HG03175 (cell line): ENCODE results near the gene FSTL4.

Source experiments
- ATAC-seq: cut with Tn5 transposase; IDR thresholded peaks from one replicate; pipeline ENCODE4 v1.9.1; 2021; ENCODE audit warnings: mild to moderate bottlenecking, moderate library complexity; ENCODE audit not compliant: unreplicated experiment

Gene FSTL4

GRCh38 chr5:133372293-133372937 is 239.9 kb downstream of the FSTL4 start:
- no peak for ATAC-seq

DNA sequence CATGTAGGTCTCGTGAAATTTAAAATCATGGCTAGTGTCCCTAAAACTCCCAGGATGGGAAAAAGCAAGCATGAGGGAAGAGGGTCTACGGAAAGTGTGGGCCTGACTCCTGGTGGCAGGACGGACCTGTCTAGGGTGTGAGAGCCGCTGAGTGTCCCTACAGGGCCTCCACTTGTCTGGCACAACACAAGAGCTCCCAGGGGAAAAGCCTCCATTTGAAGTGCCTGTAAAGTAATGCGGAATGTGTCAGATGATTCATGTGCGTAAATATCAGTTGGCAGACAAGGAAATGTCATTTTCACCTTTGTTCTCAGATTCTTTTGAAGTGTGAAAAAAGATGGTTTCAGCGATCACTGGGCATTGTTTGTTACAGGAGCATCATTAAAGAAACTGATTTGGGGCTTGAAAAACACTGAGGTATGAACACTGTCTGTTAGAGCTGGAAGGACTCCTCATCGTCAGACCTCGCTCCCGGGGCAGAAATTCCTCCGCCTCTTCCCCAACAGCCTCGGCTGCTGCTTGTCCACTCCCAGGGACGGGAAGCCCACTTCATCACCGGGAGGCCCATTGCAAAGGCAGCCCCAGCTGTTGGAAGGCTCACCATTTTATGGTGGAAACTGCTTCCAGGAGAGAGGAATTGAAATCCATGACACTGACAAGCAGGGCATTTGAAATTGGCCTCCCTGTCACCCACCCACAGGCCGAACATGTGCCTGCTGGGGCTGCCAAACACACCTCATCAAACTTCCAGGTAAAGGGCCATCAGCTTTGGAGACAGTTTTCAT is 240.8 kb downstream of the FSTL4 start:
- ATAC-seq = no peak

DNA sequence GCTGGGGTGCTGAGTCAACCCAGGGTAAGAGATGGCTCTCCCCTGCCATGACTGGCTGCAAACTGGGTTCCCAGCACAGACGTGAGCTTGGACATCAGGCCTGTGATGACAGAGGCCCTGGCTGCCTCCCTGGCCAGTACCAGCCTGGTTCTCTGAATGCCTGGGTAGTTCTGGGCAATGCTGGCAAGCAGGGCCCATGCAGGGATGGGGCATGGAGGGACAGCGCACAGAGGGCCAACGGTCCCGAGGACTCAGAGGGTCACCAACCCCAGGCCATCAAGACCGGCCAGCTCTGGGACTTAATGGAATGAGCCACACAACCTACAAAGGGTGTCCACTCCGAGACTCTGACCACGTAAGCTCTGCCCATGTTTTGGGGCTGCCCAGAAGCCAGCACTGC is 241.4 kb downstream of the FSTL4 start:
- no peak for ATAC-seq

- ATAC-seq = no peak
Observed at GRCh38 chr5:133370036-133370831, 242.1 kb downstream of the FSTL4 start.

- no peak for ATAC-seq
Observed at GRCh38 chr5:133368916-133369783, 243.2 kb downstream of the FSTL4 start.

GRCh38 chr5:133367984-133368383 is 244.4 kb downstream of the FSTL4 start:
- no peak for ATAC-seq

- no peak for ATAC-seq
Observed at GRCh38 chr5:133367071-133367786, 245.1 kb downstream of the FSTL4 start.

- ATAC-seq = no peak
Observed at GRCh38 chr5:133366438-133366837, 245.9 kb downstream of the FSTL4 start.

DNA sequence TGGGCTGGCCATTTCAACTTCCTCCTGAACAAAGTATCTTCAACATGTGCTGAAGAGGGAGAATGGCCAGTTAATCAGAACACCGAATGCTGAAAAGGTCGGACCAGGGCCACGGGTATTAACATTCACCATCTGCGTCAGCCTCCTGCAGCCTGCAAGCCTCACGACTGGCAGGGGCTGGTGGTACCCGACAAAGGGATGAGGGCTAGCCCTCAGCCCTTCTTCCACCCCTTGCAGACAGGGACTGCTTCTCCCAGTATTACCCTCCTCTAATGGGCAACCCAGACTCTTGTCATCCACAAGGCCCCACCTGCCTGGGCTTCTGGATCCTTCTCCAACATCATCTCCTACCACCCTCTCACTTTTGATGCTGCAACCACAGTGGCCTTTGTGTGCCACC is 246.6 kb downstream of the FSTL4 start:
- no peak for ATAC-seq

DNA sequence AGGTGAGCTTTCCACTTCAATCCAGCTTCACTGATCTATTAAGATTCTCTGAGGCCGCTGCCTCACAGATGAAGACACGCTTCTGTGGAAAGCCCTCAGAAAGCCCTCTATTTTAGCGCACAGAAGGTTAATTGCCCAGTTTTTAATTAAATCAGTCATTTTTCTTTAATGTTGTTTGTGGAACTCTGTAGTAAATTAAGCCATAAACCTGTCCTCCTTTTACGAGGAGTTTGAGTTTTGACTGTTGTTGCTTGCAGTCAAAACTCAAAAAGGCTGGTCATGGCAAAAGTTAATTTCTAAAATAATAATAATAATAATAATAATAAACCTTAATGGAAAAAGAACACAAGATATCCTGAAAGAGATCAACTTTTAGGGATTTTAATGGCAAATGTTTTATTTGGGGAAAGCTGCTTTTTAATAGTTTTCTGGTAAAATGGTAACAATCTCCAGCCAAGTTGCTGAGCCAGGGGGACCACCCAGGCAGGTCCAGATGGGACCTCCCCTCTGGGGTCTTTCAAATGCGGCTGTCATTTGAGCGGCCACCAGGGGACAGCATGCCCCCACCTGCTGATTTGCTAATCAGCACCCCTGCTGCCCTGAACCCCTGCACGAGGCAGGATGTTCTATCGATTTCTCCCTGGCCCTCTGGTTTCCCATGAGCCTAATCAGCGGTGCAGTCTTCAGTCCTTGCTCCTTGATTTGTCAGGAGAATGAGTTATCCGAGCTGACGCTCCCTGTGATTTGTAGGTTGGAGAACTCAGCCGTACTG is 247.2 kb downstream of the FSTL4 start:
- no peak for ATAC-seq

DNA sequence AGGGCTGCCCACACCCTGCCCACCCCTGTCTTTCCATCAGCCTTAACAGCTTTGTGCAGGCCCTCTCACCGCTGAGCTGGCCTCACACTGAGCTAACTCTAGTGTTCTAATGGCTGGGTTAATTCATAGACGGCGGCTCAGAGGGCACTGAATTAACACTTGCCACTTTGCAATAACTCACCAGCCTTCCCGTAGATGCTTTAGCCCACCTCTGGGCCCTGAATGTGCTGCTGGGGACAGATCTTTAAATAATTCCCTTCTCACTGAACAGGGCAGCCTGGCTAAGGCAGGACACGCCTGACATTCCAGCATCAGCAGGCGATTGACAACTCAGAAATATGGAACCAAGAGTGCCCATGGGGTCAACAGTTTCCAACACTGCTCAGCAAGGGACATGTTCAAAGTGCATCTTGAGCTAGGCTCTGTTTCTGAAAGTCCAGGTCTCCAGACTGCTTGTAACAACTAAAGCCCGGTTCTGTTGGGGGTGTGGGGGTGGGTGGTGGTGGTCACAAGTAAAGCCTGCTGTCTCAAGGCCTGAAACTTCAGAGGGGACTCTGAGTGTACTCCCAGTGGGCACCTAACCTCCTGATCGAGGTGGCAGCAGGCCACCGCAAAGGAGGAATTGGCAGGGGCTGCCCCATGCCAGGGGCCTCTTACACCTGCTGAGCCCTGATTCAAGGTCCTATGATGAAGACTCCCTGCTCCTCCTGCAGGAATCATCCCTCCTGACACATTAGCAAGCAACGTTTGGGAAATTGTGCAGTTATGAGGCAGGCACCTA is 248.3 kb downstream of the FSTL4 start:
- no peak for ATAC-seq

GRCh38 chr5:133362438-133362837 is 249.9 kb downstream of the FSTL4 start:
- ATAC-seq = no peak

DNA sequence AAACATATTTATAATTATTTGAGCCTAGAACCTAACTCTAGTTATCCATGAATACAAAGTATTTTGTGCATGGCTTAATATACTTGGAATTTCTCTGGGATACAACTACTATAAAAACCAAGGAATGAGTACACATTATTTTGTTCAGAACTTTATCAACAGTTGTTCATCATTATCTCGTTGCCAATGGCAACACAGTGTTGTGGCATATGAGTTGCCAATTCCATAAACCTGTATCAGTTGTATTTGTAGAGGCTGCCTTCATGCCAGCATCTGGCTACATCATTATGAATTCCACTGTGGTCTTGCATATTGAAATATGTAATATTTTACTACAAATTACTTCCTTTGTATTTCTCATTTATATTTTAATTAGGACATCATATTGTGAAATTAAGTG is 250.4 kb downstream of the FSTL4 start:
- ATAC-seq = no peak

- no peak for ATAC-seq
Observed at GRCh38 chr5:133360693-133361472, 251.5 kb downstream of the FSTL4 start.

DNA sequence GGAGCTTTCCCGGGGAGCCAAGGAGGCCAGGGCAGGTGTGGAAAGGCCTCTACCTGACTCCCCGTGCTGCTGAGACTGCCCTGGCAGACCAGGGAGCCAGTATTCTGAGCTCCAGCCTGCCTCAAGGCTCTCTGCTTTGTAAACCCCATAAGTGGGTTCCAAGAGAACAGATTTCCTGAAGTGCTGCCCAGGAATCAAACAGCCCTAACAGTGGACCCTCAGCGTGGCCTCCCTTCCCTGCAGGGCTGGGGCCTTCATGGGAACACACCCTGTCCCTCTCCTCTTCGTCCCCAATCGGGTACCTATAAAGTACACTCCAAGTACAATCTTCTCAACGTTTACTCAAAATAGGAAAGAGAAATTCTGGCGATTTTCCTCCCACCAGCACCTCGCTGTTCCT is 252.5 kb downstream of the FSTL4 start:
- ATAC-seq = no peak

GRCh38 chr5:133358271-133358670 is 254.1 kb downstream of the FSTL4 start:
- ATAC-seq = no peak

DNA sequence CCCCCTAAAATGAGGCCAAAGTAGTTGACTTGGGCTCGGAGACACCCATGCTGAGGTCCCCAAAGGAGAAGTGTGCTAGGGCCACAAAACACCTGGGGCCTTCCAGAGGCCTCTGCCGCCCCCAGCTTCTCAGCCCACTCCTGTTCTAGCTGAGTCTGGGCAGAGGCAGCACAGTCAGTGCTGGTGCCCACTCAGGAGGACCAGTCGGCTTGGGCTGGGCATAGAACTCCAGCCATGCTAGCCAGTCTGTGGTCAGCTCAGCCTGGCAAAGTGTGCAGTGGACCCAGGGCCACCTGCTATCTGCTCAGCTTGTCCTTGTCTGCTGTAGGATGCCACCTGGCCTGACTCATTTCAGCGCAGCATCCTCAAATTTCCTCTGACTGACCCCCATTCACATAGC is 254.6 kb downstream of the FSTL4 start:
- ATAC-seq = no peak

DNA sequence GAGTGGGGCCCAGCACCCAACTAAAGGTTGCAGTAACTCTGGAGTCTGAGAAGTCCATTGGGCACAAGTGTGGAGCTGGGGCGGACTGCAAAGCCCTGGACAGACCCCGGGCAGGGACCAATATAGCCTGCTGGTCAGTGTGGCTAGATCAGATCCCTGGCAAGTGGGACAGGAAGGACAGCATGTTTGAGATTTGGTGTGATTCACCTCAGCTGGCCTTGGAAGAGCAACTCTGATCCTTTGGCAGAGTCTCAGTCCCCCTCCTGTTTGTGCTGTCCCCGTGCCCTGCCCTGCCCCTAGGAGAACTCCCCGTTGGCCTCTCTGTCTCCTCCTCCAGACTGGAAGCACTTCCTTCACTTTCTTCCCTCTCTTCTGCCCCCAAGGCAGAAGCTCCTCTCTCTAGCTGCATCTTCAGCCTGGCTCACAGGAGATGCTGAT is 255.3 kb downstream of the FSTL4 start:
- no peak for ATAC-seq
